ENCODE data around the gene SULT1A2.
A peak's percentile ranks its signal among the peaks of the same experiment; 100 is the strongest.

The SULT1A2 gene

GRCh38 chr16:28553776-28554633, 42.8 kb downstream of the SULT1A2 start, which contains the start of gene SGF29:
Gene SGF29 (plus strand): TSS chr16:28553920. CDS start chr16:28581070, 27,150 bp downstream.
- H3K9me2 ChIP-seq (replicated peaks; ENCODE audit: low read depth, low read length) = no peaks in the 10 kb centered on the region
- peak within 1 kb of the TSS; percentile 77 for H3K9ac ChIP-seq (ENCODE audit: low read depth, low read length, poor library complexity, severe bottlenecking)
- peak within 1 kb of the TSS; percentile 88 for H3K4me2 ChIP-seq (ENCODE audit: low read depth, low read length, poor library complexity, severe bottlenecking)
- no peaks in the 10 kb centered on the region for H3K27me3 ChIP-seq (ENCODE audit: insufficient read depth, low read length, poor library complexity, severe bottlenecking)
- H3K36me3 ChIP-seq (ENCODE audit: insufficient read depth, low read length) = no peaks in the 10 kb centered on the region
- peak within 1 kb of the TSS; percentile 100 for H2AFZ ChIP-seq (ENCODE audit: low read length)
- peaks cover 30% of the 10 kb centered on the region for H3K79me2 ChIP-seq (ENCODE audit: insufficient read depth, low read length)
- H3K9me3 ChIP-seq (ENCODE audit: insufficient read depth, low read depth, low read length) = no peaks in the 10 kb centered on the region
- H3F3A ChIP-seq (ENCODE audit: low read depth) = no peaks in the 10 kb centered on the region
- peaks cover 10% of the 10 kb centered on the region for H3K4me1 ChIP-seq (ENCODE audit: insufficient read depth, low read length, poor library complexity, severe bottlenecking)
- H4K20me1 ChIP-seq (ENCODE audit: insufficient read depth, low read length, poor library complexity, severe bottlenecking) = peaks cover 10% of the 10 kb centered on the region
- peak within 1 kb of the TSS; percentile 78 for H3K4me3 ChIP-seq (ENCODE audit: low read length, poor library complexity, severe bottlenecking)
- TF ChIP-seq EZH2phosphoT487 (IDR thresholded peaks at IDR 0.05; ENCODE audit: borderline replicate concordance) (no peak), CTCF (conservative IDR thresholded peaks at IDR 0.05; ENCODE audit: low read length) (peak; percentile 33)

GRCh38 chr16:28549301-28549899, 47.5 kb downstream of the SULT1A2 start:
- Histone ChIP-seq H2AFZ (ENCODE audit: low read length) (peak overlapping the region; percentile 82), H3K36me3 (ENCODE audit: insufficient read depth, low read length) (no peaks in the 10 kb centered on the region), H3K4me1 (ENCODE audit: insufficient read depth, low read length, poor library complexity, severe bottlenecking) (no peaks in the 10 kb centered on the region), H3K4me3 (ENCODE audit: low read length, poor library complexity, severe bottlenecking) (peak overlapping the region; percentile 34), H3K9me3 (ENCODE audit: insufficient read depth, low read depth, low read length) (no peaks in the 10 kb centered on the region), H3K79me2 (ENCODE audit: insufficient read depth, low read length) (peaks cover 2% of the 10 kb centered on the region), H3K9me2 (replicated peaks; ENCODE audit: low read depth, low read length) (no peaks in the 10 kb centered on the region), H3K9ac (ENCODE audit: low read depth, low read length, poor library complexity, severe bottlenecking) (no peak overlapping the region), H3F3A (ENCODE audit: low read depth) (no peaks in the 10 kb centered on the region), H4K20me1 (ENCODE audit: insufficient read depth, low read length, poor library complexity, severe bottlenecking) (no peaks in the 10 kb centered on the region), H3K27me3 (ENCODE audit: insufficient read depth, low read length, poor library complexity, severe bottlenecking) (no peaks in the 10 kb centered on the region), H3K4me2 (ENCODE audit: low read depth, low read length, poor library complexity, severe bottlenecking) (peak overlapping the region; percentile 51)
- peak; percentile 80 for TF ChIP-seq CTCF (conservative IDR thresholded peaks at IDR 0.05; ENCODE audit: low read length)
- no peak for TF ChIP-seq EZH2phosphoT487 (IDR thresholded peaks at IDR 0.05; ENCODE audit: borderline replicate concordance)

- Histone ChIP-seq H3K4me2 (ENCODE audit: low read depth, low read length, poor library complexity, severe bottlenecking) (no peak overlapping the region), H3F3A (ENCODE audit: low read depth) (no peaks in the 10 kb centered on the region), H3K4me1 (ENCODE audit: insufficient read depth, low read length, poor library complexity, severe bottlenecking) (no peaks in the 10 kb centered on the region), H3K79me2 (ENCODE audit: insufficient read depth, low read length) (no peaks in the 10 kb centered on the region), H3K4me3 (ENCODE audit: low read length, poor library complexity, severe bottlenecking) (no peak overlapping the region), H3K9ac (ENCODE audit: low read depth, low read length, poor library complexity, severe bottlenecking) (no peak overlapping the region), H2AFZ (ENCODE audit: low read length) (no peak overlapping the region), H4K20me1 (ENCODE audit: insufficient read depth, low read length, poor library complexity, severe bottlenecking) (no peaks in the 10 kb centered on the region), H3K9me2 (replicated peaks; ENCODE audit: low read depth, low read length) (no peaks in the 10 kb centered on the region), H3K27me3 (ENCODE audit: insufficient read depth, low read length, poor library complexity, severe bottlenecking) (no peaks in the 10 kb centered on the region), H3K9me3 (ENCODE audit: insufficient read depth, low read depth, low read length) (no peaks in the 10 kb centered on the region), H3K36me3 (ENCODE audit: insufficient read depth, low read length) (no peaks in the 10 kb centered on the region)
- no peak for TF ChIP-seq EZH2phosphoT487 (IDR thresholded peaks at IDR 0.05; ENCODE audit: borderline replicate concordance)
- TF ChIP-seq CTCF (conservative IDR thresholded peaks at IDR 0.05; ENCODE audit: low read length) = no peak
Measured at GRCh38 chr16:28548306-28548802, 48.5 kb downstream of the SULT1A2 start.

Measured in Loucy (cell line).